H9 (cell line): ENCODE data around the gene NINL. TPM values are rescaled to one million over a fixed set of nuclear protein-coding genes. Genes with fewer than 3 reads are reported as not detected.

ENCODE experiments used
- DNase-seq: peaks from one replicate; pipeline ENCODE4 v3.0.0-alpha.2; 2017
- H2AFZ ChIP-seq: one replicate; pipeline ENCODE4 v1.6.1; 2013; ENCODE audit warnings: mild to moderate bottlenecking, low read length, control low read depth, moderate library complexity
- H2AK5ac ChIP-seq: 2 replicates; pipeline ENCODE4 v1.6.1; 2013; ENCODE audit warnings: low read length, control low read depth, mixed read lengths; ENCODE audit not compliant: insufficient read length
- H2BK120ac ChIP-seq: one replicate; pipeline ENCODE4 v1.6.1; 2013; ENCODE audit warnings: low read depth, mild to moderate bottlenecking, low read length, control low read depth, inconsistent platforms; ENCODE audit not compliant: poor library complexity, severe bottlenecking
- H2BK12ac ChIP-seq: 2 replicates; pipeline ENCODE4 v1.6.1; 2013; ENCODE audit warnings: low read length, control low read depth, mixed read lengths, low read depth; ENCODE audit not compliant: insufficient read length
- H2BK15ac ChIP-seq: 2 replicates; pipeline ENCODE4 v1.6.1; 2013; ENCODE audit warnings: low read depth, low read length, control low read depth
- H2BK20ac ChIP-seq: one replicate; pipeline ENCODE4 v1.6.1; 2013; ENCODE audit warnings: low read depth, mild to moderate bottlenecking, low read length, control low read depth, inconsistent platforms; ENCODE audit not compliant: poor library complexity, severe bottlenecking
- H2BK5ac ChIP-seq: 2 replicates; pipeline ENCODE4 v1.6.1; 2013; ENCODE audit warnings: low read length, control low read depth, mixed read lengths; ENCODE audit not compliant: insufficient read length
- H3K14ac ChIP-seq: 2 replicates; pipeline ENCODE4 v1.6.1; 2013; ENCODE audit warnings: low read length, control low read depth; ENCODE audit not compliant: insufficient read depth
- H3K18ac ChIP-seq: 2 replicates; pipeline ENCODE4 v1.6.1; 2013; ENCODE audit warnings: low read depth, mild to moderate bottlenecking, mixed read lengths, low read length, control low read depth; ENCODE audit not compliant: insufficient read length
- H3K23ac ChIP-seq: 2 replicates; pipeline ENCODE4 v1.6.1; 2013; ENCODE audit warnings: low read length, control low read depth, mixed read lengths, low read depth; ENCODE audit not compliant: insufficient read length
- H3K23me2 ChIP-seq: 2 replicates; pipeline ENCODE4 v1.6.1; 2013; ENCODE audit warnings: low read depth, mild to moderate bottlenecking, mixed read lengths, low read length, control low read depth; ENCODE audit not compliant: insufficient read length, poor library complexity, severe bottlenecking
- H3K27ac ChIP-seq: 2 replicates; pipeline ENCODE4 v1.5.1; 2013; ENCODE audit warnings: low read length, control low read depth, mixed read lengths, low read depth; ENCODE audit not compliant: insufficient read length
- H3K27me3 ChIP-seq: 2 replicates; pipeline ENCODE4 v1.6.1; 2013; ENCODE audit warnings: low read length, control low read depth, inconsistent platforms; ENCODE audit not compliant: insufficient read depth
- H3K4ac ChIP-seq: 2 replicates; pipeline ENCODE4 v1.6.1; 2013; ENCODE audit warnings: low read depth, mild to moderate bottlenecking, control low read depth, inconsistent platforms, low read length, moderate library complexity
- H3K4me1 ChIP-seq: 2 replicates; pipeline ENCODE4 v1.6.1; 2013; ENCODE audit warnings: low read length, control low read depth, inconsistent platforms; ENCODE audit not compliant: insufficient read depth
- H3K4me2 ChIP-seq: 2 replicates; pipeline ENCODE4 v1.6.1; 2013; ENCODE audit warnings: low read length, control low read depth, mixed read lengths; ENCODE audit not compliant: insufficient read length, insufficient read depth
- H3K56ac ChIP-seq: 2 replicates; pipeline ENCODE4 v1.6.1; 2013; ENCODE audit warnings: low read depth, mild to moderate bottlenecking, mixed read lengths, low read length, control low read depth; ENCODE audit not compliant: insufficient read length
- H3K79me1 ChIP-seq: 2 replicates; pipeline ENCODE4 v1.6.1; 2013; ENCODE audit warnings: low read depth, mild to moderate bottlenecking, moderate library complexity, low read length, control low read depth, inconsistent platforms; ENCODE audit not compliant: insufficient read depth, poor library complexity, severe bottlenecking
- H3K79me2 ChIP-seq: 2 replicates; pipeline ENCODE4 v1.6.1; 2013; ENCODE audit warnings: low read length, control low read depth, inconsistent platforms; ENCODE audit not compliant: insufficient read depth
- H3K9ac ChIP-seq: 2 replicates; pipeline ENCODE4 v1.6.1; 2013; ENCODE audit warnings: low read length, control low read depth, mixed read lengths; ENCODE audit not compliant: insufficient read length; ENCODE audit errors: extremely low read depth
- H3K9me3 ChIP-seq: one replicate; pipeline ENCODE4 v1.6.1; 2013; ENCODE audit warnings: low read depth, low read length, inconsistent platforms; ENCODE audit not compliant: control insufficient read depth
- H3T11ph ChIP-seq: one replicate; pipeline ENCODE4 v1.6.1; 2013; ENCODE audit warnings: mild to moderate bottlenecking, low read length, control low read depth, inconsistent platforms
- H4K20me1 ChIP-seq: one replicate; pipeline ENCODE4 v1.6.1; 2013; ENCODE audit not compliant: control insufficient read depth, insufficient read length, insufficient read depth
- H4K5ac ChIP-seq: 2 replicates; pipeline ENCODE4 v1.6.1; 2013; ENCODE audit warnings: low read depth, mild to moderate bottlenecking, mixed read lengths, low read length, control low read depth; ENCODE audit not compliant: insufficient read length
- H4K8ac ChIP-seq: replicated peaks from 2 replicates; pipeline ENCODE4 v1.6.1; 2013; ENCODE audit warnings: low read length, control low read depth, mixed read lengths, low read depth; ENCODE audit not compliant: insufficient read length
- H4K91ac ChIP-seq: 2 replicates; pipeline ENCODE4 v1.6.1; 2013; ENCODE audit warnings: low read depth, mild to moderate bottlenecking, moderate library complexity, mixed read lengths, low read length, control low read depth; ENCODE audit not compliant: insufficient read length
- H3K27ac Mint-ChIP-seq, 3 experiments: 2 replicates in 2 of 3; 3 replicates in 1 of 3; pipeline ENCODE4 v1.8.0; 2020 to 2021; ENCODE audit warnings: mixed read lengths in 3 of 3, mild to moderate bottlenecking in 1 of 3, moderate library complexity in 1 of 3
- H3K27me3 Mint-ChIP-seq: 2 replicates; pipeline ENCODE4 v1.8.0; 2021; ENCODE audit warnings: low read depth, mild to moderate bottlenecking, moderate library complexity, mixed read lengths
- H3K36me3 Mint-ChIP-seq, 3 experiments: 2 replicates in 2 of 3; 3 replicates in 1 of 3; pipeline ENCODE4 v1.8.0; 2020 to 2021; ENCODE audit warnings: low read depth in 3 of 3, mixed read lengths in 3 of 3; ENCODE audit not compliant: insufficient read depth in 1 of 3
- H3K4me1 Mint-ChIP-seq, 2 experiments: 2 replicates each; pipeline ENCODE4 v1.8.0; 2020; ENCODE audit warnings: mixed read lengths in 2 of 2
- H3K4me3 Mint-ChIP-seq, 2 experiments: 2 replicates in 1 of 2; 3 replicates in 1 of 2; pipeline ENCODE4 v1.8.0; 2020 to 2021; ENCODE audit warnings: mild to moderate bottlenecking in 2 of 2, mixed read lengths in 2 of 2, moderate library complexity in 1 of 2
- H3K9me3 Mint-ChIP-seq, 2 experiments: 2 replicates in 1 of 2; 3 replicates in 1 of 2; pipeline ENCODE4 v1.8.0; 2020; ENCODE audit warnings: mild to moderate bottlenecking in 2 of 2, mixed read lengths in 2 of 2, moderate library complexity in 1 of 2
- CTCF ChIP-seq: fragments of 200-600 bp; sonication (generic); conservative IDR thresholded peaks from 3 replicates; pipeline ENCODE4 v1.8.0; 2021; ENCODE audit warnings: antibody characterized with exemption, mild to moderate bottlenecking
- WGBS: extraction: QIAGEN DNeasy Blood & Tissue Kit; methylation state at CpG from one replicate; pipeline ENCODE4 v1.1.7; 2013; ENCODE audit warnings: missing lambda C conversion rate, low lambda C conversion rate, mixed read lengths; ENCODE audit not compliant: insufficient read length; ENCODE audit errors: extremely low coverage; 5-methylcytosine and 5-hydroxymethylcytosine counted together
- total RNA-seq: library from RNA; stranded (reverse); gene quantifications from 2 replicates; pipeline ENCODE4 v1.2.1, GENCODE V29; 2021

Gene NINL
- total RNA-seq, 1 experiment from 2014 or later, result 34.3 TPM

DNA sequence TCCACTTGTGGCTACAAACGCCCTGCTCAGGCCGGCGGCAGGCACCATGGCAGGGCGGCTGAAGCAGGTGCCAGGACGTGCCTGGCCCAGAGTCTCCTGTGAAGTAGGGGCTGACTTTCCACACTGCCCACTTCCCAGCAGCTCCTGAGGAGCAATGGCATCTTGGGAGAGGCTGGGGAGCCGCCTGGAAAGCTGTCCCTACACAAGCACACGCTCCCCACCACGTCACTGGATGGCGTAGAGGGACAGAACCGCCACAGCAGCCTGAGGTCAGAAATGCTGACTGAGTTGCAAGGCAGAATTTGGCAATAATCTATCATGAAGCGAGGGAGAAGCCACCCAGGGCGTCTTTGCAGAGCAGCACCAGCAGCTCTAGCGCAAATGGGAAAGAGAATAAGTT lies 86.3 kb downstream of the NINL start:
- Mint-ChIP-seq H3K4me3 (no peak overlapping the region), H3K4me1 (no peaks in the 10 kb centered on the region; a peak in 1 of 4 replicates), H3K36me3 (peaks cover 37 to 60% (median 51%) of the 10 kb centered on the region in 3 experiments), H3K27me3 (no peaks in the 10 kb centered on the region; the same call in 1 of the 2 replicates), H3K27ac (peak overlapping the region in 1 of 3 experiments; percentile 68; a peak in 1 of 7 replicates), H3K9me3 (no peaks in the 10 kb centered on the region)
- Histone ChIP-seq H2BK20ac (no peak overlapping the region), H2BK5ac (no peak overlapping the region), H2BK120ac (no peak overlapping the region), H3K79me2 (no peaks in the 10 kb centered on the region), H2BK12ac (no peak overlapping the region), H3K27me3 (no peaks in the 10 kb centered on the region), H3K9ac (no peak overlapping the region), H3K14ac (no peak overlapping the region), H2BK15ac (no peak overlapping the region), H3K23me2 (no peaks in the 10 kb centered on the region), H4K8ac (no peak overlapping the region), H3K18ac (no peak overlapping the region), H4K5ac (no peak overlapping the region), H3K79me1 (no peaks in the 10 kb centered on the region), H3K9me3 (no peaks in the 10 kb centered on the region), H3K4ac (no peak overlapping the region), H4K20me1 (no peaks in the 10 kb centered on the region), H3T11ph (no peak overlapping the region), H3K56ac (no peak overlapping the region), H3K27ac (no peak overlapping the region), H2AFZ (no peak overlapping the region), H3K23ac (no peak overlapping the region), H4K91ac (no peak overlapping the region), H3K4me2 (no peak overlapping the region), H3K4me1 (no peaks in the 10 kb centered on the region), H2AK5ac (no peak overlapping the region)
- DNase-seq, result no peak
- no CpG with 5 or more reads among the region's 13 CpGs for WGBS
- no peak for TF ChIP-seq CTCF
